GM20431 (cell line): ENCODE data around the gene HOMER3.

Experiments used
- in situ Hi-C: fragments of 300-500 bp; cut with MseI, MboI; formaldehyde crosslinking; loops from one replicate; pipeline ENCODE4 v1.15.0; 2020; ENCODE audit warnings: low sequenced_read_pairs; ENCODE audit not compliant: unreplicated experiment

HOMER3 gene

GRCh38 chr19:18940769-18941627 lies at the start of gene HOMER3:
Gene HOMER3, minus strand, starts transcription at chr19:18941217. Its CDS starts 2,235 bp downstream, at chr19:18938982.
- in situ Hi-C loops, result no loop called here

- in situ Hi-C loops, result no loop called here
Observed at GRCh38 chr19:18990128-18990708, 49.2 kb upstream of the HOMER3 start.

DNA sequence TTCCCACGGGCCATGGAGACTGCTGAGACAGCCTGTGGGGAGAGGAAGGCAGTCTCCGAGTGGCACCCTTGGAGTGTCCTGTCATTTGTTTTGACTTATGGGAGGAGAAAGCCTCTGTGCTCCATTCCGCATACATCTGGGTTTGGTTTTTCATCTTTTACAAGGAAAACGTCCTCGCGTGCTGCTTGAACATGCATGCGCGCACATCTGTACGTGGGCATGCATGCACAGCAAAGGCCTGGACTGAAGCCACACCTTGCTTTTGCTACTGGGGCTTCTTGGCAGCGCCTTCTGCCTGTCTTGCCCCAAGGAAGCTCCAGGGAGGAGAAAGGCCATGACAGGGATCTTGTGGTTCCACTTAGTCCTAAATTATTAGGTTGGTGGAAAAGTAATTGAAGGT lies 48.3 kb upstream of the HOMER3 start:
- in situ Hi-C loops, result no loop called here

- in situ Hi-C loops, result no loop called here
Observed at GRCh38 chr19:18987456-18987855, 46.4 kb upstream of the HOMER3 start.

DNA sequence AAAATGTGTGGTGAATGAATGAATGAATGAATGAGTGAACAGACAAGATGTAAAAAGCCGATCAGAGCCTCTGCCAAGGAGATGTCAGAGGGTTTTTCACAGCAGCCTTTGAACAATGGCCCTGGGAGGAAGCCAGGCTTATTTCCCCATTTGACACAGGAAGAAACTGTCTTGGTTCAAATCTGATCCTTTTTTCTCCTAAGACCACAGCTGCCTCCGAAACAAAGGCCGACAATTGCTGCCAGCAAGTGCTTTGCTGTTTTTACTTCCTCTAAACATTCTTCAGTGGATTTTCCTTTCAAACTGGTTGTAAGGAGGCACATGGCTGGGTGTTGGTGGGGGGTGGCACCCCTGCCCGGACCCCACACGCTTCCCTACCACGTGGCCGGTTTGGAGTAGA lies 44.2 kb upstream of the HOMER3 start:
- in situ Hi-C loops, result no loop called here

DNA sequence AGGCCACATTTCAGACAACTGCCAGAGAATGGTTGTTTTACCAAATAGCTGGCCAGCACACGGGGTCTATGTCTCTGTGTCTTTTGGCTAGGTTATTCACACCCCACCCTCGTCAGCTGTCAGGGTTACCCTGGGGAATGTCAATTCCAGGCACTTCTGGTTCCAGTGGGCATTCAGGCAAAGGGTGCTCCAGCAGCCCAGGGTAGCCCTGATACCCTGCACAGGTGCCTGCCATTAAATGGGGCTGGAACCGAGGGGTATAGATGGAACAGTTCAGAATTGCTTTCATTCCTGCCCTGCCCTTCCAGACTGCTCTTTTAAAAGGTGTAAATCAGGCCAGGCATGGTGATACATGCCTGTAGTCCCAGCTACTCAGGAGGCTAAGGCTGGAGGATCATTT lies 43.2 kb upstream of the HOMER3 start:
- in situ Hi-C loops, result no loop called here

GRCh38 chr19:18982669-18983068 lies 41.7 kb upstream of the HOMER3 start:
- in situ Hi-C loops, result no loop called here

DNA sequence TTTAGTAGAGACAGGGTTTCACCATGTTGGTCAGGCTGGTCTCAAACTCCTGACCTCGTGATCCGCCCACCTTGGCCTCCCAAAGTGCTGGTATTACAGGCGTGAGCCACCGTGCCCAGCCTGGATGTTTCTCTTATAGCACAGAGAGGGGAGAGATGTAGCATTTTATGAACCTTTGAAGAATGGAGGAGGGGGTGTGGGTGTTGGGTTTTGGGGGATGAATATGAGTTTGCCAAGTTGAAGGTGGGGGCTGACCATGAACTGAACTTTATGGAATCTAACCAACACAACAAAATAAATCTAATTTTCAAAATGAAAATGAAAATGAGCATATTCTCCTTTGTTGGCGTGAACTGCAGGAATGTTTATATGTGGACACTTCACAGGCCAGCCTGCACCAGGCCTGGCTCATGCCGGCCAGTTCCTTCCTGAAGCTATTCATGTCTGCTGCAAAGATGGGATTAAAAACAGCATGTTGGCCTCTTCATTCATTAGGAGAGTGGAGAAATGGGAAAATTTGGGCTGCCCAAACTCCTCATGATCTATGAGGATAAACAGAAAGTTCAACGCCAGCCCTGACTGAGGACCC lies 39.5 kb upstream of the HOMER3 start:
- in situ Hi-C loops, result no loop called here

- in situ Hi-C loops, result no loop called here
Observed at GRCh38 chr19:18978616-18979015, 37.6 kb upstream of the HOMER3 start.

DNA sequence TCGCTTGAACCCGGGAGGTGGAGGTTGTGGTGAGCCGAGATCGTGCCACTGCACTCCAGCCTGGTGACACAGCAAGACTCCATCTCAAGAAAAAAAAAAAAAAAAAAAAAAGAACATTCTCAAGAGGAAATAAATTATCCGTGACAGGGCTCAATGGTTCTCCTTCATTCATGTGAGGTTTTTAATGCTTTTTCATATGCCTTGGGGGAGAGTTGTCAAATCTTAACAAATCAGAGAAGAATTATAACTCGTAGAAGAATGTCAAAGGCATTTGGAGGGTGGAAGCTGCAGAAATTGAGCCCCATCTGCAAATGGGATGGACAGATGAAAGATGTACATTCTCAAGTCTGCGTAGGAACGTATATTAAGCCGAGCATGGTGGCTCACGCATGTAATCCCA lies 34.9 kb upstream of the HOMER3 start:
- in situ Hi-C loops, result no loop called here

- in situ Hi-C loops, result no loop called here
Observed at GRCh38 chr19:18975011-18975410, 34.0 kb upstream of the HOMER3 start.

- in situ Hi-C loops, result no loop called here
Observed at GRCh38 chr19:18972851-18973250, 31.8 kb upstream of the HOMER3 start.

GRCh38 chr19:18972301-18972811 lies 31.3 kb upstream of the HOMER3 start:
- in situ Hi-C loops, result no loop called here

DNA sequence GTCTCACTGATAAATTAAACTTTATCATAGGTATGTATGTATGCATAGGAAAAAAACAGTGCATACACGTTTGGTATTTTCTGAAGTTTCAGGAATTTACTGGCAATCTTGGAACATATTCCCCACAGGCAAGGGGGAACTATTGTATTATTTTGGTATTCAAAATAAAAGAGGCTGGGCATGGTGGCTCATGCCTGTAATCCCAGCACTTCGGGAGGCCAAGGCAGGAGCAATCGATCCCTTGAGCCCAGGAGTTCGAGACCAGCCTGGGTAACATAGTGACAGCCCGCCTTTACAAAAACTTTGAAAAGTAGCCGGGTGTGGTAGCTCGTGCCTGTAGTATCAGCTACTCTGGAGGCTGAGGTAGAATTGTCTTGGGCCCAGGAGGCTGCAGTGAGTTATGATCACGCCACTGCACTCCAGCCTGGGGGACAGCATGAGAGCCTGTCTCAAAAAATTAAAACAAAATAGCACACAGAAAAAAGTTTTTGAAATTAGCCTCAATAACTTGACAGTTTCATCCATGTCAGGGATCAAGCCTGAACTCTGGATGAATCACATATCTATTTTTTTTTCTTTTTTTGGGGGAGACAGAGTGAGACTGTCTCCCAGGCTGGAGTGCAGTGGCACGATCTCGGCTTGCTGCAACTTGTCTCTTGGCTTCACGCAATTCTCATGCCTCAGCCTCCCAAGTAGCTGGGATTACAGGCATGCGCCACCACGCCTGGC lies 29.1 kb upstream of the HOMER3 start:
- in situ Hi-C loops, result no loop called here

DNA sequence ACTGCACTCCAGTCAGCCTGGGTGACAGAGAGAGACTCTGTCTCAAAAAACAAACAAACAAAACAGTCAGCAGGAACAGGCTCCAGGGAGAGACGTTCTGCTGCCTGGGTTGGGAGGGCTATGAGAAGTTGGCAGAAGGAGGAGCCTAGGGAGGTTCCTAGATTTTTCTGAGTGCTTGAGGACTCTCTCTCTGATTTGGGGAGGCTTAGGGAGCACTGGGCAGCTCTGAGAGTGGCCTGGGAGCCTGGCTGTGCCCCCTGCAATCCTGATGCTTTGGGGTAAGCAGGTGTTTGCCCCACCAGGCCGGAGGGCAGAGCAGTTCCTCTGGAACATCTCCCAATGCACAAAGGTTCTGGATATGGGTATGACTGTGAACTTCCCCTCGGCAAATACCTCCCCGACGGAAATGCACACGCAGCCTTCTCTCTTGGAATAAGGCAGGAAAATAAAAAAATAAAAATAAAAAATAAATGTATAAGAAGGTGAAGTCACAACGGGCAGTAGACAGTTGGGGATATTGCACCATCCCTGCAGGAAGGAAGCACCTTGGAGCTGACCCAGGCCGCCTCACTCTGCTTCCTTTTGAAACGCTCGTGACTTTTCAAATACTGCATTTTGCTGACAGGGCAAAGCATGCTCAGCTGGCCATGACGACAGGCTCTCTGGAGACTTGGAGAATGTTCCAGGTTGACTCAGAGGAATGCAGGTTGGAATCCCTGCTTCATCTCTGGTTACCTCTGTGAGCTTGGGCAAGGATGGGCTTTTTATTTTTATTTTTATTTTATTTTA lies 26.5 kb upstream of the HOMER3 start:
- in situ Hi-C loops, result no loop called here

DNA sequence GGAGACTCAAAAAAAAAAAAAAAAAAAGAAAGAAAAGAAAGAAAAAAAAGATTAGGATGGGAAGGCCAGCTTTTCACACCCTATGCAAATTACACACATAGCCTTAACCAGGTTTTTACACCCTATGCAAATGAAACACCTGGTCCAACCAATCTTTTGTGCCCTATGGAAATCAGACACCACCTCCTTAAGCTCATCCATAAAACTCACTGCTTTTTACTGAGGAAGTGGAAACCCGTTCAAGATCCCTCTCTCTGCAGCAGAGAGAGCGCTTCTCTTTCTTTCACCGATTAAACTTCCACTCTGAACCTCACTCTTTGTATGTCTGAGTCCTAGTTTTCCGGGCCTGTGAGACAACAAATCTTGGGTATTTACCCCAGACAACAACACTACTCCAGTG lies 25.3 kb upstream of the HOMER3 start:
- in situ Hi-C loops, result no loop called here

- in situ Hi-C loops, result no loop called here
Observed at GRCh38 chr19:18964121-18964520, 23.1 kb upstream of the HOMER3 start.

DNA sequence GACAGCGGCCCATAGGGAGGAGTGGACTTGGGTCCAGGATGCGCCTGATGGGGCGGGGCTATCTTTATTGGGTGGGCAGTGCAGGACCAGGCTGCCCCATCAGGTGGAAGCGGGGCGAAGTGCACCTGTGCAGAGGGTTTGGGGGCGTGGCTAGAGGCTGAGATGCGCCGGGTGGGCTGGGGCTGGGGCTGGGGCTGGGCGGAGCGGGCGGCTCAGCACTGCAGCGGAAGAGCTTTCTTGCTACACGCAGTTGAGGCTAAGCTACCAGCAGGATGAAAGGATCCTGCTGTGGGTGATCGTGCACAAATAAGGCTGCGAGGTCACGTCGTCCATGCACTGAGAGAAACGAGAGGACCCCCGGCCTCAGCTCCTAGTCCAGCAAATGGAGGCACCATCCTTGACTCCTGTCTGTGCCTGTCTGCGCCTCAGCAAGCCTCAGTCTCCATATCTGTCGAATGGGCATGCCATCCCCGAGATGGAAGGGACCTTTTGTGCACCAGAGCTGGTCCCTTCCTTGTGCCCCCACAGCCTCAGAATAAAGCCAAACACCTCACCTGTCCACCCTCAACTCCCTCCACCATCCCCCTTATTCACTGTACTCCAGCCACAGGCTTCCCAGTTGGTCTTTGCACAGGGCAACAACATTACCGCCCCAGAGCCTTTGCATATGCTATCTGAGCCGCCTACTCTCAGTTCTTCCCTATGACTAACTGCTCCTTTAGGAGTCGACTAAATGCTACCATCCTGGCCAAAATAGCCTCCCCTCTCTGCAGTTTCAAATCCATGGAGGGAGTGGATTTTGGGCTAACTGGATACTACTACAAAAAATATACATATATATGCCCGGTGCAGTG lies 21.0 kb upstream of the HOMER3 start:
- in situ Hi-C loops, result no loop called here

DNA sequence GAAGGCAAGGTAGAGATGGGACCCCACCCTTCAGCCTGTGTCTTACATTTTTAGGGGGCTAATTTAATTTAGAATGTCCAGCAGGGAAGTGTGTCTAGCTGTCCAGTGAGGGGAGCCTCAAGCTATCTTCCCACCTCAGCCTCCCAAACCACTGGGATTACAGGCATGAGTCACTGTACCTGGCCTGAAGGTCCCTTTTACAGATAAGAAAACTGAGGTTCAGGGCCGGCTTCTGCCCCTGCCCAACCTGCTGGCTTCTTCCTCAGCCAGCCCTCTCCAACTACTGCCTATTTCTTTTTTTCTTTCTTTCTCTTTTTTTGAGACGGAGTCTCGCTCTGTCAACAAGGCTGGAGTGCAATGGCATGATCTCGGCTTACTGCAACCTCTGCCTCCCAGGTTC lies 19.4 kb upstream of the HOMER3 start:
- in situ Hi-C loops, result no loop called here
